ENCODE measurements around the gene C12orf75.
A peak's percentile ranks its signal among the peaks of the same experiment; 100 is the strongest.
"Not testable (repeated sequence)": the region's sequence is repeated elsewhere in the genome, so short reads cannot be mapped to it uniquely, and the experiment has no call there.

C12orf75 gene

GRCh38 chr12:105310476-105311085, 19.9 kb upstream of the C12orf75 start:
- DNase-seq (ENCODE audit: low read depth), result not testable (repeated sequence)

- not testable (repeated sequence) for DNase-seq (ENCODE audit: low read depth)
Observed at GRCh38 chr12:105311936-105312335, 18.6 kb upstream of the C12orf75 start.

DNA sequence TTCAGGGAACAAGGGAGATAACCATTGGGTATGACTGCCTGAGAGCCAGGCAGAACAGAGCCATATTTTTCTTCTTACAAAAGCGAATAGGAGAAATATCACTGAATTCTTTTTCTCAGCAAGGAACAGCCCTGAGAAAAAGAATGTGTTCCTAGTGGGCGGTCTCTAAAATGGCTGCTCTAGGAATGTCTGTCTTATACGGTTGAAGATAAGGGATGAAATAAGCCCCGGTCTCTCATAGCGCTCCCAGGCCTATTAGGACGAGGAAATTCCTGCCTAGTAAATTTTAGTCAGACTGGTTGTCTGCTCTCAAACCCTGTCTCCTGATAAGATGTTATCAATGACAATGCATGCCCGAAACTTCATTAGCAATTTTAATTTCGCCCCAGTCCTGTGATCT, 16.7 kb upstream of the C12orf75 start:
- not testable (repeated sequence) for DNase-seq (ENCODE audit: low read depth)

DNA sequence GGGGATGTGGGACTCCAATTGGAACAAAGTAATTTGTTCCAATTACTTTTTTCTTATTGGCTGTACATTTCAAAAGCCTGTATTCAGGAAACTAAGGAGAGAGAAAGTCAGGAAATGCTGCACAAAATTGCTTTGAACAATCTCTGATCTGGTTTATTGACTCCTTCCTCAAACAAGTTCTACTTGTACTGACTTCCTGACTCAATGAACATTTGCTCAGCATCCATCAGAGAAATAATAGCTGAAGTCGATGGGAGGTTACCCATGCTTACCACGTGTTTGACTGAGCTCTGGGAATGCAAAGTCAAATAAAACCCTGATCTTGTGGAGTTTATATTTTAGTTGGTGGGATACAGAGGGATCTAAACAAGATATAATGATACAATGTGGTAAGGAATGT, 15.4 kb upstream of the C12orf75 start:
- no peak for DNase-seq (ENCODE audit: low read depth)

DNA sequence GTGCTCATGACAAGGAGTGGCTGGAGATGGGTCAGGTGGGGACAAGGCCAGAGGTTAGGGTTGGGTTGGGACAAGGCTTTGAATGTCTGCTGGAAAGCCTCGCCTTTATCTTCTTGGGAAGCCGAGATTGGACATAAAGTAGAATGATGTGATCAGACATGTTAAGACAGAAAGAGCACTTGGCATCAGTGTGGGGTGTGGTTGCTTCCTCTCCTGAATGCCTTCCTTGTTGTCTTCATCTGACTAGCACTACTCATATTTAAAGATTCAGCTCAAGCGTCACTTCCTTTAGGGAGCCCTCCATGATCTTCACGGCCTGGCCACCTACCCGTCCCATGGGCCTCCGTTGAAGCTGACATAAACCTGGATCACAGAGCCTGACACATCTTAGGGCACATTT, 14.8 kb upstream of the C12orf75 start:
- no peak for DNase-seq (ENCODE audit: low read depth)

DNA sequence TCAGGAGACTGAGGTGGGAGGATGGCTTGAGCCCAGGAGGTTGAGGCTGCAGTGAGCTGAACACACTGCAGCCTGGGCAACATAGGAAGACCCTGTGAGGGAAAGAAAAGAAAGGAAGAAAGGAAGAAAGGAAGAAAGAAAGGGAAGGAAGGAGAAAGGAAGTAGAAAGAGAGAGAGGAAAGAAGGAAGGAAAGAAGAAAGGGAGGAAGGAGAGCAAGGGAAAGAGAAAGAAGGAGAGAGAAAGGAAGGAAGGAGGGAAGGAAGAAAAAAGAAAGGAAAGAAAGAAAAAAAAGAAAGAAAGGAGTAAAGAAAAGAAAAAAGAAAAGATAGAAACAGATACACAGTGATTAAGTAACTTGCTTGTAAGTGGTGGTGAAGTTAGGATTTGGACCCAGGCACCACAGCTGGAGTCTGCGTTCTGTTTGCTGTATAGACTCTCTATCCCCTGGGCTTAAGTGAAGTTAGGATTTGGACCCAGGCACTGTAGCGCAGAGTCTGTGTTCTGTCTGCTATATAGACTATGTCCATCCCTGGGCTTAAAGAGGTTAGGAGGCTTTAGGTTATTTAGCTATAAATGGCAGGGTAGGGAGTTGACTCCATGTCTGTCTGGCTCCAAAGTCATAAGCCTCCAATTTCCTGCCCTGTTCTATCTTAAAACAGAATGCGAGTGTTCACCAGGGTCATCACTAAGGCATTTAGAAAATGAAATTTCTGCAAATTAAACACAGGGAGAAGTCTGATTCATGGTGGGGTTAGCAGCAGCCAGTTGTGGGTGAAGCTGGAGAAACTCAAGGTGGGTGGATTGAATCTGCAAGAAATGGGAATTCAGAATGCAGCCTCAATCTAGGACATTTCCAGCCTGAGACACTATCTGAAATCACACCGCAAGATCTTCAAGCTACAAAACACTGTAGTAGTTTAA, 13.3 kb upstream of the C12orf75 start:
- no peak for DNase-seq (ENCODE audit: low read depth)

- no peak for DNase-seq (ENCODE audit: low read depth)
Observed at GRCh38 chr12:105317942-105318621, 12.4 kb upstream of the C12orf75 start.

DNA sequence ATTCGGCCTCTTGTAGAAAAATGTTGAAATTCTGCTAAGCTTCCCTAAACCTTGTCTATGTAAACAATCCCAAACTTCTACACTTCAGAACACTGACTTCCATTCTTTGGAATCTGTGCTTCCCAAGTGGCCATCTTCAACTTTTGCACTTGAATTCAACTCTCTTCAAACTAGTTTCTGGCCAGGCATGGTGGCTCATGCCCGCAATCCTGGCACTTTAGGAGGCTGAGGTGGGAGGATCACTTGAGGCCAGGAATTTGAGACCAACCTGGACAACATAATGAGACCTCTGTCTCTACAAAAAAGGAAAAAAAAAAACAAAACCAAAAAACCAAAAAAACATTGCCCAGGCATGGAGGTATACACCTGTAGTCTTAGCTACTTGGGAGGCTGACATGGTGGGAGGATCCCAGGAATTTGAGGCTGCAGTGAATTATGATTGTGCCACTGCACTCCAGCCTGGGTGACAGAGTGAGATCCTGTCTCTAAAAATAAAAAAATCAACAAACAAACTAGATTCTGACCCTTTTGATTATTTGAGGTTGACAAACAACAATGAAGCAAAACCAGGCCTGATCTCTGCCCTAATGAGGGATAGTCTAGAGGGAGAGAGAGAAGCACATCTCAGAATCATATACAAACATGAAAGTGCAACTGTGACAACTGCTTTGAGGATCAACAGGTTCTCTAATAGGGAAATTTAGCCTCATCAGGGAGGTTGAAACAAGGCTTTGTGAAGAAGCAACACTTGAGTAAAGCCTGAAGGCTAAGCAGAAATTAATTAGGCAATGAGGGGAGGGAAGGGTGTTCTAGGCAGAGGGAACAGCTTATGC, 11.6 kb upstream of the C12orf75 start:
- no peak for DNase-seq (ENCODE audit: low read depth)

DNA sequence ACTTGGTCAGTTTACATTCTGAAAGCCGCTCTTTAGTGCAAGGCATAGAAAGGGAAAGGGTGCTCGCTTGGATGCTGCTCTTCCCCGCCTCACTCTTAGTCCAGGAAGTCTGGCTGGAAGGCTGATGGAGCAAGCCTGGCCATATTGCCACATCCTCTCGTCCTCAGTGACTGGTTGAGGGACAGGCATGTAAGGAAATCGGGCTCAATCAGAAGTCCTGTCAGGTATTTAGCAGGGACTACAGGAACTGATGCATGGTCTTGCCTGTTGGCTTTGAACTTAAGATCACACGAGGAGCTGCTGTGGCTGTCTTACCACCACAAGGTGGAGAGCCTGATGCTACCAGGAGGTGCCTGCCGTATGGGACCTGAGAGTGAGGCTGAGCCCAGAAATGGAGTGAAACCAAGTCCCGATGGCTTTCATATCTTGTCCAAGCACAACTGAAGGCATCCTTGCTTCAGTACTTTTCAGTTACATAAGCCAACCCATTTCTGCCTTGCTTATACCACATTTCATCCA, 10.7 kb upstream of the C12orf75 start:
- DNase-seq (ENCODE audit: low read depth), result no peak

DNA sequence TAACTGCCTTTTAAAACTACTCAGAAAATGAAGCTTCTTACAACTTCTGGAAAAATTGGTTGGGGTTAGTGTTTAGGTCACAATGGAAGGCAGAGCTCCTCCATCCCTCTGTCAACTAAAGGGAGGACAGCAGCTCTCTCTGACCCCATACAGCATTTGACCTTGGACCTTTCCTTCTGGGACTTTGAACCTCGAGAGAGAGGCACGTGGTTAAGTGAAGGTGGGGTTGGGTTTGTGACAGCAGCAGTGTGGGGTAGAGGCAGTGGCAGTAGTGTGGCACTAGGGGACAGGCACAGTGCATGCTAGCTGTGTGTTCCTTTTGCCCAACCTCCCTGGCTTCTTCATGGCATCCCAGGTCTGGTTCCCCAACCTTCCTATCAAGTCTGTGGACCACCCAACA, 9.4 kb upstream of the C12orf75 start:
- no peak for DNase-seq (ENCODE audit: low read depth)

DNA sequence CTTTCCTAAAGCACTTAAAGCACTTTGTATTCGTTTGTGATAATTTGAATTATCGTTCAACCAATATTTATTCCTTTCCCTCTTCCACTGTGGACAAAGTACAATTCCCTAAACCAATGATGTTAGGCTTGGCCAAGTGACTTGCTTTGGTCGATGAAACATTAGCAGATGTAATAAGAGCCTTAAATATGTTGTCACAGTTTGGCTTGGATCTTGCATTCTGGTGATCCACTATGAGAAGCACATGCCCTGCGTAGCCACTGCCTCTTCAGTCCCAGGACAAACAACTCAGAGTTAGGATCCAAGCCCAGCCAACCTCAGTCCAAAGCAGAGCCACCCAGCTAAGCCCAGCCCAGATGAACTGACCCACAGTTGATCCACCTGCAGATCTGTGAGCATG, 8.4 kb upstream of the C12orf75 start:
- peak; percentile 78 for DNase-seq (ENCODE audit: low read depth)

DNA sequence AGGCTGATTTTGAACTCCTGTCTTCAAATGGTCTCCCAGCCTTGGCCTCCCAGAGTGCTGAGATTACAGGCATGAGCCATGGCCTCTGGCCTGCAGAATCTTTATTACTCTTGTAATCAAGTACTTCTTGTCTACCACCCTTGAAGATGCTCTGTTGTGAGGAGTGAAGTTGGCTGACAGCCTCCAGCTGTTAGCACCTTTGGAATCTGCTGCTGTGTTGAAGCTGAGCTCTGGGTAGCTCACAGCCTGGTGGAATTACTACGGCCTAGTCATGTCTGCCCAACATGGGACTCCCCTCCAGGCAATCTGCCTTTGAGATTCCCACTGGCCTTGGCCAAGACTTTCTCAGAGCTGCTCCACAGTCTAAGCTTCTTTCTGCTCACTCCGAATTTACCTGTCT, 5.8 kb upstream of the C12orf75 start:
- no peak for DNase-seq (ENCODE audit: low read depth)

DNA sequence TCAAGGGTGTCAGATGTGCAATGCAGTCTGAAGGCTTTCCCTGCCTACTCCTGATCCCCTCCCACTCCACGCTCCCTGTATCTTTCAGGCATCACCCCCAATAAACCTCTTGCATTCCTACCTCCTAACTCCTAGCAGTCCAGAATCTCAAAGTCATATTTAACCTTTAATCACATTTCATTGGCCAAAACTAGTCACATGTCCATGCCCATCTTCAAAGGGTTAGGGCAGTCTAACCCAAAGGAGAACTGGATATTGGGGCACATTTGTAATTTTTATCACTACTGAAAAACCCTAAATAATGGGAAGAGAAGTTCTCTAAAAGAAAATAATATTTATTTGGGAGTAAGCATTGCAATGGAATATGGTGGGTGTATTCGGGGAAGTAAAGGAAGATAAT, 5.4 kb upstream of the C12orf75 start:
- DNase-seq (ENCODE audit: low read depth), result no peak

DNA sequence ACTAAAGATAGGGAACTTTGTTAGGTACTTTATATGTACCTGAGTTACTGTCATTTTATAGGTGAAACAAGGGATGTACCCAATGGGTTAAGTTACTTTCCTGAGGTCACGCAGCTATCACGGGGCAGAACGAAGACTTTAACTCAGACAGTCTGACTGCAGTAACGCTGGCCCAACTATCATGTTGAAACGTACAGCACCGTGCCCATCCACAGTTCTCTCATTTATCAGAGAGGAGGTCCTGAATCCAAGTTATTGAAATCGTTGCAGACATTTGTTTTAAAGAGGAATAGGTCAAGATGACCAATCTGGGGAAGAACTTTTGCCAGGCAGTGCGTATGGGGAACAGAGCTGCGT, 587 bp upstream of the C12orf75 start:
- no peak for DNase-seq (ENCODE audit: low read depth)

DNA sequence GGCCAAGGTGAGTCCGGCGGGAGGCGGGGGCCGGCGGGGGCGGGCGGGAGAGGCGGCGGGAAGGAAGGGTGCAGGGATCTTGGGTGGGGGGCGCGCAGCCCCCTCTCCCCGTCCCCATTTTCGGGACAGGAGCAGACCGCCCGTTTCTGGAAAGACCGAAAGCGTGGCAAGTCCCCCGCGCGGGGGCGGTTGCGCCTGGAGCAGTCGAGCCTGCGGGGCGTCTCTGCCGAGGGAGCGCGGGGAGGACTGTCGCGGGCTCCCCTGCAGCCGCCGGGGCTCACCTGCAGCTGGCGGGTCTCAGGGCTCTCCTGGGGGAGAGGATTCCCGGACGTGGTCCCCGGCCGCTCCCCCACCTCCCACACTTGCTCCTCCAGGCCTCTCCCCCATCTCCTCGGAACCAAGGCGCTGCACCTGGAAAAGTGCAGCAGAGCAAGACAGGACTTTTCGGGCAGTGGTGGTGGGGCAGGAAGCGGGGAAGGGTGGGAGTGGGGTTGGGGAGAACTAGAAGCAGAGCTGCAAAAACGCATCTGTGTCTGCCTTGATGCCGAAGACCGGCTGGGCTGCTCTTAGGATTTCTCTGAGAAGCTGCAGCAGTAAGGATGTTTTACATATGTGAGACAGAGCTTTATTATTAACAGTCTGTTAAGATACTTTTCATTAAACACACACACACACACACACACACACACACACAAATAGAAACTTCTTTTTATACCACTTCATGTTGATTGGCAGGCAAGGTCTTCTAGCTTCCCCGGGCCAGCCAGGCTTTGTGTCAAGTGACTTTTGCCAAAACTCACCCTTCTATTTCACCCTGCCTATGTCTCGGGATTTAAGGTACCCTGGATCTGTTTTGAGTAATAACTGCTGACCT, 677 bp downstream of the C12orf75 start:
- DNase-seq (ENCODE audit: low read depth), result no peak

DNA sequence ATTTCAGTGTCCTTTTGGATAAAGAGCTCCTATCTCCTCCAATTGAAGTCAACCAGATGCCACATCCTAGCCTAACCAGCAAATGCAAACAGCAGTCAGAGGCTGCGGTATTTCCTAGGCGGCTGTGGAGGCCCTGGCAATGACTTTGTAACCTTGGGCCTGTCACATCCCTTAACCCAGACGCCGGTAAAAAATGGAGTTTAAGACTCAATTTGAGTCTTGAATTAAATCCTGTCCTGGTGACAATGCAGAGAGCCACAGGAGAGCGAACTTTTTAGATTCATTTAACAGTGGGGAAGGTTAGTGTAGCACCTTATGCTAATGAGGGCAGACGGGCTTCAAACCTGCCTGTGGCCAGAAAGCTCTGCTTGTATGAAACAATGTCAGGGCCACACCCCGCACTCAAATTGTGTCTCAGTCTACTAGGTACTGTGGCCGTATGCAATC, 1.3 kb downstream of the C12orf75 start:
- no peak for DNase-seq (ENCODE audit: low read depth)

- DNase-seq (ENCODE audit: low read depth), result not testable (repeated sequence)
Observed at GRCh38 chr12:105332286-105332685, 1.8 kb downstream of the C12orf75 start.

DNA sequence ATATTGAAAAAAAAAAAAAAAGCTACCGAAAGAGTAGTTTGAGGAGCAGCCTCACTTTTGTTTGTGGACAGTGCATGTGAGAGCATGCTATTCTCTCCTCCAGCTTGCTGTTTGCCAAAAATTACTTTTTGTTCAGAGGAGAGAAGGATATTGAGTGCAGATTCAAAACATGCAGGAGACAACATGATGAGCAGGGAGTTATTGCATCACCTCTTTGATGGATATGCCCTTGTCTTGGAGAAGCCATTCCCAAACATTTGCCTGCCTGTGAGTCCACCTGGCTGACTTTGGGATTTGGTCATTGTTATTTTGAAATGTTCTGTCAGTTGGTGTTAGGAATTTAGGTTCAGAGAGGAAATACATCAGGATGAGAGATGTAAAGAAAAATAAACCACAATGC, 2.4 kb downstream of the C12orf75 start:
- no peak for DNase-seq (ENCODE audit: low read depth)

DNA sequence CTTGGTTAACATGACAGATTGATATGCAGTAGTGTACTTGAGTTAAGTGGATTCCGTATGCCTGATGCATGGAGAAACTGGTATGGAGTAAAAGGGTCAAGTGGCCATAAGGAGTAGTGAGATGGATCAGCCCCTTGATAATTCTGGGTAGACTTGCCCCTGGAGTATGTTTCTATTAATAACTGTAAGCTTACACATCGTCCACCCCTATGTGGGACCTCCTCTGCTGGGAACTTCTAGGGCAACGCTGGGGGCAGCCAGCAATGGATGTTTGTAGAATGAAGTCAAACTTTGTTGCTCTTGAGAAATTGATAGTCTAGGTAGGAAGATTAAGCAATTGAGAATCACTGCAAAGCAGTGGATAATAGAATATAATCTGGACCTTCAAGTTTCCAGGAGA, 3.5 kb downstream of the C12orf75 start:
- DNase-seq (ENCODE audit: low read depth), result no peak

GRCh38 chr12:105334582-105334981, 4.1 kb downstream of the C12orf75 start:
- DNase-seq (ENCODE audit: low read depth), result no peak

DNA sequence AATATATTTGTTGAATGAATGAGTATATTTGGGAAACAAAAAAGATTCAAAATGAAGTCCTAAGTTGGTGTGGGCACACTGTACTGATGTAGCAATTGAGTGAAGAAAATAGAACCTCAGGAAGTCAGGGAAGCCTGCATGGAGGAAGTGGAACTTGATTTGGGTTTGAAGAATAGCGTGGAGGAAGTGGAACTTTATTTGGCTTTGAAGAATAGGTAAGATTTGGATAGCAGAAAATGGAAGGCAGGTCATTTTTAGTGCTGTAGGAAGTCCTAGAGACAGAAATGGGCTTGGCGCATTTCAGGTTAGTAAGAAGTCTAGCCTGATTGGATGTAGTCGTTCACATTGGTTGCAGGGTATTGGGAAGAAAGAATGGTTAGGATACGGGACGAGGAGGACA, 5.4 kb downstream of the C12orf75 start:
- no peak for DNase-seq (ENCODE audit: low read depth)

Measured in GM04504 (cell line).